Right forelimb (tissue), 1 donor: ENCODE data around the gene SNAI1.
"Not testable (repeated sequence)": the region's sequence is repeated elsewhere in the genome, so short reads cannot be mapped to it uniquely, and the experiment has no call there.

Experiments used
- DNase-seq: peaks from one replicate; pipeline ENCODE4 v3.0.0-alpha.2; 2018

SNAI1 gene

DNA sequence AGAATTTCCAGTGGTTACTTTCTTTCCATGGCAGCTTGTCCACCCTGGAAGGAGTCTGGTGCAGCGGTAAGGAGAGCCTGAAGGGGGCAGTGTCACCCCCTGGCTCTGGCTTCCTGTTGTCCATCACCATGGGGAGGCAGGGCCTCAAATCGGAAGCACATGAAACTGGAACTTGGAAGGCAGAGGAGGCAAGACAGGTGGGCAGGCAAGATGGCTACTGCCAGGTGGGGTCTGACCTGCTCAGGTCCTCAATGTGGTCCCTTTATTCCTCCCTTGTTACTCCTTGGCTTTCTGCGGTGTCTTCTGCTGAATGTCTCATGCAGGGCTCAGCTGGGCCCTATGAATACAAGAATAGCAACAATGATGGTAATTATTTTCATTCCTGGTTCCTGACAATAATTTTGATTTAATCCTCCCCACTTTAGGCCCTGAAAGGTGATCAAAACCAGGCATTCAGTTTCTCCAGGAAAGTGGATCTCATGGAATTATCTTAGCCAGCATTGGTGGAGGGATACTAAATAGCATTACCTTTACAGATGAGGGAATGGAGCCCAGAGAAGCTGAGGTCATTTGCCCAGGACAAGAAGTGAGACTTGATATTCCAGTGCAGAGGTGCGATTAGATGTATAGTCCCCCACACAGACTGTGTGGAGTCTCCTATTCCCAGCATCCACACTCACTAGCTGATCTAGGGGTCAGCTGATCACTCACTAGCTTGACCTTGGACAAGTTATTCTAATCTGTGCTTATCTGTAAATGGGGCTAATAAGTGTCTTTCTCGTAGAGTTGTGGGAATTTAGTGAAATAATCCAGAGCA lies 17.6 kb upstream of the SNAI1 start:
- no peak for DNase-seq

DNA sequence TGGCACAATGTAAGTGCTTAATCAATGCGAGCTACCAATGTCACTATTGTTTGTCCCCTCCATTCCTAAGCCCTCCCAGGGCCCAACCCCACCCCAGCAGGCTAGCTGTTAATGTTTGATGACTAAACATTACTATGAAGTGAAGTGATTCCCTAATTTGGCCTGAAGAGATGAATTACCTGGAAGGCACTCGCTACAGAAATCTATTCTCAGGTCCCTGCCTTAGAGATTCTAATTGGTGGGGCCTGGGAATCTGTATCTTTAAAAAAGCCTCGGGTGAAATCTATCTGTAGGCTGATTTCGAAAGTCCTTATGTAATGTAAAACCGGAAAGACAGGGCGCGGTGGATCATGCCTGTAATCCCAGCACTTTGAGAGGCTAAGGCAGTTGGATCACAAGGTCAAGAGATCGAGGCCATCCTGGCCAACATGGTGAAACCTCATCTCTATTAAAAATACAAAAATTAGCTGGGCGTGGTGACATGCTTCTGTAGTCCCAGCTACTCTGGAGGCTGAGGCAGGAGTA lies 16.9 kb upstream of the SNAI1 start:
- no peak for DNase-seq

DNA sequence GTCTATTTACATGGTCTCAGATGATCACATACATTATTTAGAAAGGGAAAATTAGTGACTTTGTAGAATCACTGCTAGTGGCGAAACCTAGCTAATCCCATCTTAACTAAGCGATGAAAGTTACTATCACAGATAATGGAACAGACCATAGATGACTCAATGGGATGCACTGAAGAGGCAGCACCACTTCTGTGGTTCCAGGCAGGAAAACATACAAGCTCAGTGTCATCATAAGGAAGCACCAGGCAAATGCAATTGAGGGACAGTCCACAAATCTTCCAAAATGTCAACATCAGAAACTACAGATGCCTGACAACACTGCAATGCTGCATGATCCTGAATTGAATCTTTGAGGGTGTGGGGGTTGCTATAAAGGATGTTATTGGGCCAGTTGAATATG lies 15.9 kb upstream of the SNAI1 start:
- no peak for DNase-seq

DNA sequence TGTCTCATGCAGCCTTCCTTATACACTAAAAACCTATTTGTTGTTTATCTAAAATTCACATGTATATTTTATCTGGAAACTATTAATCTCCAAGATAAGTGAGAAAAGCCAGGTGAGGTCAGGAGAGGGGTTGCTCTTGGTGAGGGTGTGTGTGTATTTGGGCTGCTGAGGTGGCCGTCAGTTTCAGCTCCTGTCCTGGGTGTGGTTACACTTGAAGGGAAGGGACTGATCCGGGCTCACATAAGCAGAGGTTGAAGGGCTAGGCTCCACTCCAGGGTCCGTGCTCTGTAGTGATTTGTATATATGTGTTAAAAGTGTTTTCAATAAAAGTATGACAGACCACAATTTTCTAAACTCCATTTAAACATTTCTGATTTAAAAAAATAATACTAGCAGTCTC lies 13.5 kb upstream of the SNAI1 start:
- DNase-seq: no peak

DNA sequence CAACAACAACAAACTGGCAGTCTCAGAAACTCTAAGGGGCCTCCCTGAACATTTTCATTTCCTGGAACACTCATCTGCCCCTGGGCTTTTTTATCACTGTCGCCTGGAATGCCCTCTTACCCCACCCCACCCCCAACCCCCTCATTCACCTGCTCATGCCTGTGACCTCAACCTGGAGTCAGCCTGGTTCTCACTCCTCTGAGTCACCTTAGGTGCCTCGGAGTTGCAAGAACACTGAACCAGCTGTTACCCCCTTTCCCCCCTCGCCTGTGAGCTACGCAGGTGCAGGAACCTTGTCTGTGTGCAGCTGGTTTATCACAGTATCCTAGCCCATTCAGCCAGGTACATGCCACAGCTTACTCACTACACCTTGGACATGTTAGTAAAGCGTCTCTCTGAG lies 12.8 kb upstream of the SNAI1 start:
- no peak for DNase-seq

DNA sequence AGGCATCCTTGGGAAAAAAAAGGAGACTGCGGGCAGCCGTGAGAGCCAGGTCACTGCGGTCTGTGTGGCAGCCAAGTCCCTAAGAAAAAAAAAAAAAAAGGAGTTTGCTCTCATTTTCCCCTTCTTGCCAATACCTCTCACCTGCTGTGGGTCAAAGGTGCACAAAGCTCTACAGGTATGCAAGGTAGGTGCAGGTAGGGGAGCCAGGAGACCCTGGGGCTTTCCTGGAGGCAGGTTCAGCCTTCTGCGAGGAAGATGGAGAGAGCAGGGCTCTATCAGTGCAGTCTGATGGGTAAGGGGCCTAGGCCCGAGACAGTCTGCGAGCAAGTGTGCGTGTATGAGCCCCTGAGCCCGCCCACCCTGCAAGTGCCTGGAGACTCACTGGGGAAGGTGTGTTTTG lies 12.3 kb upstream of the SNAI1 start:
- DNase-seq: no peak

DNA sequence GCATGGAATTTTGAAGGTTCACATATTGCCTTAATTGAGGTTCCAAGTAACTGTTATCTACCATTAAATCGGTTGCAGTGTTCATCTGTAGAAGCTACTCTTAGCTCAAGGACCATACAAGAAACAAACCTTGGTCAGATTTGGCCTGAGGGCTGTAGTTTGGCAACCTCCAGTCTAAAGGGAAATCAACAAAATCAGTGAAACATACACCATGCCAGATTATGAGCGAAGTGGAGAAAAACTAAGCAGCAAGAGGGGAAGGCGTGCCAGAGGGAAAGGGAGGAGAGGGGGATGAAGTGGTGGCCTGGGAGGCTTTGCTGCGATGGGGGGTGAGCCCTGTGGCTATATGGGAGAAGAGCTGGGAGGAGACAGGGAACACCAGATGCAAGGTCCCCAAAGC lies 8.8 kb upstream of the SNAI1 start:
- DNase-seq: no peak

DNA sequence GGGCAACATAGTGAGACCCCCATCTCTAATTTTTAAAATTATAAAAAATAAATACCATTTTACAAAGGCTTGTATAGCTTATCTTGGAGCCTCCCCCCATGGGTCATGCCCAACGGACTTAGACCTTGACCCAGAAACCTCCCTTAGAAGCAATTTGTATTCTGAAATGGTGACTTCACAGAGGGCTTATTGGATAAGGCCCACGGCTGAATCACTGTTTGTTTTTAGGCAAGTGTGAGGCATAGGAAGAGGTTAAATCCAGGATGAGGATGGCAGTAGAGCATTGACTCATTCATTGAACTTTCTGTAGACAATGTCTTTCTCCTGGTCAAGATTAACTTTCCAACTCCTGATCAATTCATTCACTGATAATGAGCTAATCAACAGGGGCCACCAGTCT lies 6.2 kb upstream of the SNAI1 start:
- no peak for DNase-seq

DNA sequence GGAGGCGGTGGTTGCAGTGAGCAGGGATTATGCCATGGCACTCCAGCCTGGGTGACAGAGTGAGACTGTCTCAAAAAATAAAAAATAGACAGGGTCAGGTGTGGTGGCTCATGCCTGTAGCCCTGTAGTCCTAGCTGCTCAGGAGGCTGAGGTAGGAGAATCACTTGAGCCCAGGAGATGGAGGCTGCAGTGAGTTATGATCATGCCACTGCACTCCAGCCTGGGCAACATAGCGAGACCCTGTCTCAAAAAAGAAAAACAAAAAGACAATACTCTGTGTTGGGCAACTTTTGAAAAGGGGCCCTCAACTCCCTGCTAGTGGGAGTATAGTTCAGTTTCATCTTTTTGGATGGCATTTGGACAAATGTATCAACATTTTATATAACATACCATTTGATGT lies 5.0 kb upstream of the SNAI1 start:
- not testable (repeated sequence) for DNase-seq

DNA sequence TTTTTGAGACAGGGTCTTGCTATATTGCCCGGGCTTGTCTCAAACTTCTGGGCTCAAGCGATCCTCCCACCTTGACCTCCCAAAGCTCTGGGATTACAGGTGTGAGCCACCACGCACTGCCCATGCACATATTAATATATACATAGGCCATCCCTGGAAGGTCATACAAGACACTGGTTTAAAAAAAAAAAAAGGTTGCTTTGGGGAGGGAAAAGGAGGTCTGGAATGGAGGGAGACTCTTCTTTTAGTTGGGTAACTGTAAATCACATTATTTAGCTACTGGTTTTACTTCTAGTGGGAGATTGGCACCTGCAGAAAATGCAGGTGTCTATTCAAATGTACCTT lies 4.1 kb upstream of the SNAI1 start:
- DNase-seq: no peak

DNA sequence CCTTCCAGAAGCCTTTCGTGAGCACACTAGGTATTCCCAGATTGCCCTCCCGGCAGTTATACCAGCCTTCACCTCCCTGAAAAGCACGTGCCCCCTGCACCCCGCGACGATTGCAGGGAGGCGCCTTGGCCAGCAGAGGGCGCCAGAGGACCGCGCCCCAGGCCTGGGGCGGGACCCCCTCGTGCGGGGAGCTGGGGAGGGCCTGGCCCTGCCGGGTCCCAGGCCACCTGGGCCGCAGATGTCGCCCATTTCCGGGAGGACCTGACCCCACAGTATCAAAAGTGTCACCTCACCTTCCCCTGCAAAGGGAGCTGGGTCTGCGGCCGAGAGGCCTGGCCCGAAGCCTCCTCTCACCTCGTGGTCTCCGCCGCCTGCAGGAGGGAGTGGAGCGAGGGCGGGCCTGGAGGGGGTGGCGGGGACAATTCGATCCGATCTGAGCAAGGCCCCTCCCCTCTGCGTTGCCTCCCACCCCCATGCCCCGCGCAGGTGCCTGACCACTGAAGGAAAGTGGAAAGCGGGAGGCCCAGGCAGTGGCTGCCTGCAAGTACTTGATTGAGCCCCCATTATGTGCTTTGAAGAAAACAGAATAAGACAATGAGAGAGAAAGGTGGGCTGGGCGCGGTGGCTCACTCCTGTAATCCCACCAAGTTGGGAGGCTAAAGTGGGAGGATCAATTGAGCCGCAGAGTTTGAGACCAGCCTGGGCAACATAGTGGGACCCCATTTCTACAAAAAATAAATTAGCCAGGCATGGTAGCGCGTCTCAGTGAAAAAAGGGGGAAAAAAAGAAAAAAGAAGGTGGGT lies 3.5 kb upstream of the SNAI1 start:
- DNase-seq: peak; percentile 87

DNA sequence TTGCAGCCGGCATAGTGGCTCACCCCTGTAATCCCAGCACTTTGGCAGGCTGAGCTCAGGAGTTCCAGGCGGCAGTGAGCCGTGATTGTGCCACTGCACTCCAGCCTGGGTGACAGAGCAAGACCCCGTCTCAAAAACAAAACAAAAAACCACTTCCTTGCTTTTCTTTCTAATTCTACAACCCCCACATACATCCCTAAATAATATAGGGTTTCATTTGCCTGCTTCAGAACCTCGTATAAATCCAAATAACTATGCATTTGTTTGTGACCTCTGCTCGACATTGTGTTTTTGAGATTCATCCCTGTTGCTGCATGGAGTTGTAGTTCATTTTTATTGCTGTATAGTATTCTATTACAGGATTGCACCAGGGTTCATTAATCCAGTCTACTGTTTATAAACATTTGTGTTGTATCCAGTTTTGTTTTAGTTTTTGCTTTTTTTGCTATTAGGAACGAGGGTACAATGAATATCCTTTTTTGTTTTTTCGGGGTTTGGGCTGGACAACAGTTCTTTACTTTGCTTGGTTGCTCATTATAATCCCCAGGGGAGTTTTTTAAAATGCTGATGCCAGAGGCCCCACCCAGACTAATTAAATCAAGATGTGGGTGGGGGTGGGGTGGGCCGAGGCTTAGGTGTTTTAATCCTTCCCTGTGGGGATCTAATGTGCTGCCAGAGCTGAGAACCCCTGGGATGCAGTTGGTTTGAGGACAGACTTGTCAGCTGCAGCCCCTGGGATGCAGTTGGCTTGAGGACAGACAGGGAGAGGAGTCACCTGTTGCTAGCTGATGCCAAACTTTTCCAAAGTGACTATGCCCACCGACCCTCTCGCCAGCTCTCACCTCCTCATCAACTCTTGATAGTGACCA lies 2.4 kb upstream of the SNAI1 start:
- no peak for DNase-seq

DNA sequence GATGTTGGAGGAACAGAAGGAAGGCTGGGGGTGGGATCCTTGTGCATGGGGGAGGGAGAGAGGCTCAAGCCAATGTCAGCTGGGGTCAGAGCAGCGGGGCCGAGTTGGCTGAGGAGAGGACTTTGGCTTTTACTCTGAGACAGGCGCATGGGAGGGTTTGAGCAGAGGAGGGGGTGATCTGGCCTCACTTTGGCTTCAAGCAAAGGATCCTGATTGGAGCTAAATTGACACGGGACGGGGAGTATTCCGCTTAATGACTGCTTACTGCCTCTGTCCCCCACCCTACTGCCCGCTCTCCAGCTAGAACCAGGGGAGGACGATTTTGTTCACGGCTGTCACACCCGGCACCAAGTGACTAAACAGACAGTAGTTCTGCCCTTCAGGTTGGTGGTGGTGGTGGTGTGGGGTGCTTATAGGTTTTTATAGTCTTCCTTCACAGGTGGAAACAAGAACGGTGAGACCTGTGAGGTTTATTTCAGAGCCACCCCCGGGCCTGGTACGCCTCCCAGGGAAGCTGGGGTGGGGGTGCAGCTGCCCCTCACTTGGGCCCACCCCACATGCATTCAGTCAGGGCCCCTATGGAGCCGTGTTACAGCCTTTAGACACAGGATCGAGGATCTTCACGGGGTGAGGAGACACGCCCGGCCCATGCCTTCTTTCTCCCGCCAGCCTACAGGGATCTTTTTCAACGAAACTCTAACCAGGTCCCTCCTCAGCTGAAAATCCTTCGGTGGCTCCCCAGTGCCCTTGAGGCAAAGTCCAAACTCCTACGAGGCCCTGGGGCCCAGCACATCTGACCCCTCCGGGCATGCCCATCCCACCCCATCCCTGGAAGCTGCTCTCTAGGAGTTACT lies 1.3 kb upstream of the SNAI1 start:
- DNase-seq: no peak

DNA sequence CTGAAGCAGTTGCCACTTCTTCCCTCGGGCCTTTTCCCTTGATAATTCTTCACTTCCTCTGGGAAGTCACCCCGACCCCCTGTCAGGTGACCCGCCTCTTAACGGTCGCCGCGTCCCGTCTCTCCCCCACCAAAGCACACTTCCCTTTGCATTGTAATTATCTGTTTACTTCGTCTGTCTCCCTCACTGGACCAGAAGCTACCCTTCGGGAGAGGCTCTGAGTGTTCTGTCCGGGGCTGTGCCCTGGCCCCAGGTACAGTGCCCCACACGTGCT lies 771 bp upstream of the SNAI1 start:
- DNase-seq: no peak

DNA sequence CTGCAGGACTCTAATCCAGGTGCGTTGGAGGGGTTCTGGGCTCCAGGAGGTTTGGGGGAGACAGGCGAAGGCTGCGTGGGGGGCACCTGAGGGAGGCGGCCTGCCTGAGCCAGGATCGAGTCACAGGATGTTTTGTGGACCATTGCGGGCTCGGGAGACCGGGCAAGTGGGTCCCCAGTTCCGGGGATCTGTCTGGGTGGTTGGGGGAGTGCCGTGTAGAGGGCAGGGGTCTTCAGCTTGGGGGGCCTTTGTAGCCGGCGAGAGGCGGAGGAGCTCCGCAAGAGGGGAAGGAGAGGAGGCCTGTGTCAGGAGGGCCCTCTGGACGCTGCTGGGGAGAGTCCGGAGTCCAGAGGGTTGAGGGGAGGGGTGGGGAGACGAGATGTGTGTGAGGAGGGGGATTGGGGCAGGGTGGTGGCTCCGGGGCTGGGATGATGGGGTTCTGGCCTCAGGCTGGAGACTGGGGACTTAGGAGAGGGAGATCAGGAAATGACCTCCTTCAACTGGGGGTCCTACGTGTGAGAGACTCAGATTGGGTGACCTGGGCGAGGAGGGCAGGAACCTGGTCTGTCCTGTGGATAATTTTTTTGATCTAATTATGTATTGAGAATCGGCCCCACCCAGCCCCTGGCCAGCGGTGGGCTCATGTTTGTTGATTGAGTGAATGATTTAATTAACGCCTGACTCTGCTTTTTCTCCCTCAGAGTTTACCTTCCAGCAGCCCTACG lies 505 bp downstream of the SNAI1 start:
- DNase-seq: no peak

DNA sequence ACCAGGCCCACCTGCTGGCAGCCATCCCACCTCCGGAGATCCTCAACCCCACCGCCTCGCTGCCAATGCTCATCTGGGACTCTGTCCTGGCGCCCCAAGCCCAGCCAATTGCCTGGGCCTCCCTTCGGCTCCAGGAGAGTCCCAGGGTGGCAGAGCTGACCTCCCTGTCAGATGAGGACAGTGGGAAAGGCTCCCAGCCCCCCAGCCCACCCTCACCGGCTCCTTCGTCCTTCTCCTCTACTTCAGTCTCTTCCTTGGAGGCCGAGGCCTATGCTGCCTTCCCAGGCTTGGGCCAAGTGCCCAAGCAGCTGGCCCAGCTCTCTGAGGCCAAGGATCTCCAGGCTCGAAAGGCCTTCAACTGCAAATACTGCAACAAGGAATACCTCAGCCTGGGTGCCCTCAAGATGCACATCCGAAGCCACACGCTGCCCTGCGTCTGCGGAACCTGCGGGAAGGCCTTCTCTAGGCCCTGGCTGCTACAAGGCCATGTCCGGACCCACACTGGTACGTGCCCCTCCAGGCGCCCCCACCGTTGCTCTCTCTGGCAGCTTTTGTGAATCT lies 1.1 kb downstream of the SNAI1 start:
- DNase-seq: no peak

DNA sequence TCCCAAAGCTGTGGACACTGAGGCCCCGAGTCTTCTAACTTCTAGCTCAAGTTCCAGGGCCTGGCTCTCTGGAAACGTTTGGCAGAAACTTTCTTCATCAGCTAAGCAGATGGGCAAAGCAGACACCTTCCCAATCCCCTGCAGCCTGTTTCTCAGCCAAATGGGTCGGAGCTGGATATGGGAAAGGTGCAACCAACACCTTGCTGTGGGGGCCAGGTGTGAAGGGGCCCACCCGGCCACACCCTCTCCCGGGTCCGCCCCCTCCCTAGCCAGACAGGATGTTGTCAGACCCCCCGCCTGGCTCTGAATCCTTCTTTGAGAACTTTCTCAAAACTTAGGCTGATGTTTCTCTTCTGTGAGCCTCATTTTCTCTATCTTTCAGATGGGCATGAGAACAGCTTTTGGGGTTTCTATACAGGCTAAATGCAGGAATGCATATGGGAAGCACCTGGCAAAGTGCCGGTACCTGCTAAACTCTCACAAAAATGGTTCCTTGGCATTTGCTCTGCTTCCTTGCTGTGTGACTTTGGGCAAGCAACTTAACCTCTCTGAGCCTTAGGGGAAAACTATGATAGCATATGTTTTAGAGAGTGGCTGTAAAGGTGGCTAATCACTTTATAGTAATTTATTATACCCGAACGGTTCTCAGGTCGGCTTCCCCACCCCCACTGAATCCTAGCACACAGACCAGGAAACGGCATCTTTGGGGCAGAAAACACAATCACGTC lies 1.8 kb downstream of the SNAI1 start:
- DNase-seq: no peak

DNA sequence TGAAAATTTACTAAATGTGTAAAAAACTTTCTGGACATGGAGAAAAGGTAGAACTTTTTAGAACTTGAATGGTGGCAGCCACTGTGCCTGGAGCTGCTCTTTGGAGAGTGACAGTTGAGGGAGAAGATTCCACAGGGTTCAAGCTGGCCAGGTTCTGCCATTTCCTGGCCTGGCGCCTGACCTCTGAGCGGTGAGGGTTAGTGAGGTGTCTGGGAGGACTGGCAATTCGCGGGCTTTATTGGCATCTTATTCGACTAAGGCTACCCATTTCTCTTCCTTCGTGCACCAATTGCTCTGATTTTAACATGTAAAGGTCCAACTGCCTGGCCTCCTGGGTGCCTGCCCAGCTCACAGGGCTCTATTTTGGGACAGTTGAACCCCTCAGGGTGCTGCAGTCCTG lies 2.4 kb downstream of the SNAI1 start:
- no peak for DNase-seq

DNA sequence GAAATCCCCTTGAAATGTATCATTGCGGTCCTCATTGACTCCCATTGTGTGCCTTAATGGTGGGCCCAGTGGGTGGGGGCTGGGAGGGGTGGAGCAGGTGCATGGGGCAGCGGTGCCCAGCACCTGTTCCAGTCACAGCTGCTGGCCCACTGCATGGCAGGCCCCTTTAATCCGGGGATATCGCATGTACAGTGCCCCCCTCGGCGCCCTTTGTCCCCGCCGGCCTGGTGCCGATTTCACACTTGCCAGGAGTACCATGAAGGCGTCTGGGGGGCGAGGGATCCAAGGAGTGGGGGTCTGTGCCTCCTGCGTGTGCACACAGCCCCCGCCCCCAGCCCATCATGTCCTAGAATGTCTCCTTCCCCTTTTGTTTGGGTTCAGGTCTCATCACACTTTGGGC lies 2.8 kb downstream of the SNAI1 start:
- no peak for DNase-seq

DNA sequence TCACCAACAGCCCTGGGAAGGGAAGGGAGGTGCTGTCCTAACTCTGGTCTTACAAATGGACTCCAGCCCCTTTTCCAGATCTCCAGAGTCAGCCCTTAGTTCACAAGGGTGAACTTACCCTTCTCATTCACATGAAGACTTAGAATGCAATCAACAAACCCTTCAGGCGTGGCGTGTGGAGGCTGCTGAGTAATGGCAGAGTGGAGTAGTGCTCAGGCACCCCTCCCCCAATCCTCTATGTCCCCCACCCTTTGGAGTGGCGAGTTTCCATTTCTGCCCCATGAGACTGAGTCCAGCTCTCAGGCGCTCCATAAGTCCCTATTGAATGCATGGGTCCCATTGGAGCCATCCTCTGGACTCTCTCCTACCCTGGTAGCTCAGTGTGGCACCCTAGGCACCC lies 3.3 kb downstream of the SNAI1 start:
- DNase-seq: no peak
